Hepatocyte (in vitro differentiated cells): Measurements from ENCODE around the gene RUVBL2. TPM values are rescaled to one million over a fixed set of nuclear protein-coding genes. Genes with fewer than 3 reads are reported as not detected.
A peak's percentile ranks its signal among the peaks of the same experiment; 100 is the strongest.

Experiments used
- DNase-seq: peaks from one replicate; pipeline ENCODE4 v3.0.0-alpha.2; 2016; ENCODE audit warnings: low spot score
- H2AFZ ChIP-seq: fragments of 200-600 bp; sonication (generic); 2 replicates; pipeline ENCODE4 v1.6.0; 2016; ENCODE audit warnings: antibody characterized with exemption, mild to moderate bottlenecking
- H3K27ac ChIP-seq: fragments of 200-600 bp; sonication (generic); 2 replicates; pipeline ENCODE4 v1.5.1; 2016; ENCODE audit warnings: mild to moderate bottlenecking
- H3K27me3 ChIP-seq: fragments of 200-600 bp; sonication (generic); 2 replicates; pipeline ENCODE4 v1.6.1; 2016
- H3K36me3 ChIP-seq: fragments of 200-600 bp; sonication (generic); replicated peaks from 2 replicates; pipeline ENCODE4 v1.5.1; 2016; ENCODE audit warnings: low read depth; ENCODE audit not compliant: insufficient read depth
- H3K4me1 ChIP-seq: fragments of 200-600 bp; sonication (generic); 2 replicates; pipeline ENCODE4 v1.5.1; 2016; ENCODE audit warnings: mild to moderate bottlenecking, moderate library complexity; ENCODE audit not compliant: insufficient read depth
- H3K4me2 ChIP-seq: fragments of 200-600 bp; sonication (generic); 2 replicates; pipeline ENCODE4 v1.6.0; 2016
- H3K4me3 ChIP-seq: fragments of 200-600 bp; sonication (generic); 2 replicates; pipeline ENCODE4 v1.5.1; 2016; ENCODE audit warnings: mild to moderate bottlenecking
- H3K79me2 ChIP-seq: fragments of 200-600 bp; sonication (generic); 2 replicates; pipeline ENCODE4 v1.6.0; 2017; ENCODE audit warnings: mild to moderate bottlenecking
- H3K9me2 ChIP-seq: fragments of 200-600 bp; sonication (generic); replicated peaks from 2 replicates; pipeline ENCODE4 v1.6.0; 2017; ENCODE audit warnings: mild to moderate bottlenecking; ENCODE audit not compliant: insufficient read depth
- H3K9me3 ChIP-seq: fragments of 200-600 bp; sonication (generic); 2 replicates; pipeline ENCODE4 v1.5.1; 2016; ENCODE audit warnings: low read depth, mild to moderate bottlenecking
- H4K20me1 ChIP-seq: fragments of 200-600 bp; sonication (generic); 2 replicates; pipeline ENCODE4 v1.6.0; 2016; ENCODE audit warnings: mild to moderate bottlenecking; ENCODE audit not compliant: insufficient read depth, poor library complexity, severe bottlenecking
- CTCF ChIP-seq: fragments of 200-600 bp; sonication (generic); IDR thresholded peaks from 2 replicates; pipeline ENCODE4 v1.5.1; 2016; ENCODE audit warnings: antibody characterized with exemption, mild to moderate bottlenecking; ENCODE audit not compliant: poor library complexity
- EZH2 ChIP-seq: fragments of 200-600 bp; sonication (generic); IDR thresholded peaks from 2 replicates; pipeline ENCODE4 v1.6.1; 2016; ENCODE audit warnings: antibody characterized with exemption, mild to moderate bottlenecking, borderline replicate concordance
- EZH2phosphoT487 ChIP-seq: fragments of 200-600 bp; sonication (generic); IDR thresholded peaks from one replicate; pipeline ENCODE4 v1.6.1; 2018; ENCODE audit warnings: antibody characterized with exemption, mild to moderate bottlenecking, low read depth, moderate library complexity; ENCODE audit not compliant: unreplicated experiment, severe bottlenecking
- WGBS: methylation state at CpG from one replicate; pipeline ENCODE4 v1.1.6; 2016; ENCODE audit warnings: low lambda C conversion rate; ENCODE audit errors: missing lambda C conversion rate; 5-methylcytosine and 5-hydroxymethylcytosine counted together
- polyA plus RNA-seq: library from polyadenylated mRNA; unstranded; fragments of >200 nt; fragmentation: Nextera tagmentation; extraction: Ambion mirVana; gene quantifications from 2 replicates; pipeline ENCODE4 v1.2.1, GENCODE V29; 2016
- total RNA-seq: library from RNA; depleted of rRNA; stranded (reverse); fragments of >200 nt; gene quantifications from 2 replicates; pipeline ENCODE4 v1.2.3, GENCODE V29; 2014

RUVBL2 gene
- total and polyA plus RNA-seq, 2 experiments from 2014 or later: 72.1 to 84.9 TPM

- peaks cover 21% of the 10 kb centered on the region for H4K20me1 ChIP-seq
- no peaks in the 10 kb centered on the region for H3K27me3 ChIP-seq
- H3K4me1 ChIP-seq: peaks cover 27% of the 10 kb centered on the region
- DNase-seq: peak; percentile 82
- no peak overlapping the region for H2AFZ ChIP-seq
- H3K4me2 ChIP-seq: peak overlapping the region; percentile 82
- H3K9me3 ChIP-seq: no peaks in the 10 kb centered on the region
- H3K9me2 ChIP-seq: no peaks in the 10 kb centered on the region
- TF ChIP-seq EZH2phosphoT487 (no peak), CTCF (no peak), EZH2 (no peak)
- H3K36me3 ChIP-seq: no peaks in the 10 kb centered on the region
- peaks cover 20% of the 10 kb centered on the region for H3K79me2 ChIP-seq
- peak overlapping the region; percentile 12 for H3K4me3 ChIP-seq
- WGBS: 17% methylated on average over 19 of the region's 19 CpGs
- H3K27ac ChIP-seq: peak overlapping the region; percentile 100
Measured at GRCh38 chr19:48964205-48965039, 29.3 kb upstream of the RUVBL2 start.

- Histone ChIP-seq H2AFZ (no peak within 1 kb of the TSS), H3K4me3 (peak within 1 kb of the TSS; percentile 83), H3K4me1 (peaks cover 27% of the 10 kb centered on the region), H3K36me3 (no peaks in the 10 kb centered on the region), H3K4me2 (peak within 1 kb of the TSS; percentile 85), H3K27ac (peak within 1 kb of the TSS; percentile 100), H4K20me1 (peaks cover 21% of the 10 kb centered on the region), H3K9me2 (no peaks in the 10 kb centered on the region), H3K79me2 (peaks cover 20% of the 10 kb centered on the region), H3K9me3 (no peaks in the 10 kb centered on the region), H3K27me3 (no peaks in the 10 kb centered on the region)
- DNase-seq: peak; percentile 97
- TF ChIP-seq CTCF (no peak), EZH2 (no peak), EZH2phosphoT487 (no peak)
- WGBS: under 1% methylated on average over 45 of the region's 52 CpGs
Measured at GRCh38 chr19:48965040-48965805, 28.5 kb upstream of the RUVBL2 start, which contains the start of gene FTL. Gene FTL, plus strand, starts transcription at chr19:48965309. Its CDS starts 199 bp downstream, at chr19:48965508.

- H3K9me3 ChIP-seq: no peaks in the 10 kb centered on the region
- 12% methylated on average over 36 of the region's 36 CpGs for WGBS
- H4K20me1 ChIP-seq: peaks cover 21% of the 10 kb centered on the region
- no peaks in the 10 kb centered on the region for H3K36me3 ChIP-seq
- H3K4me3 ChIP-seq: peak overlapping the region; percentile 83
- H2AFZ ChIP-seq: no peak overlapping the region
- peak overlapping the region; percentile 85 for H3K4me2 ChIP-seq
- no peaks in the 10 kb centered on the region for H3K9me2 ChIP-seq
- peak; percentile 88 for DNase-seq
- H3K27me3 ChIP-seq: no peaks in the 10 kb centered on the region
- H3K79me2 ChIP-seq: peaks cover 20% of the 10 kb centered on the region
- H3K27ac ChIP-seq: peak overlapping the region; percentile 83
- H3K4me1 ChIP-seq: peaks cover 27% of the 10 kb centered on the region
- TF ChIP-seq CTCF: no peak
- no peak for TF ChIP-seq EZH2phosphoT487
- TF ChIP-seq EZH2: no peak
Measured at GRCh38 chr19:48965806-48966540, 27.7 kb upstream of the RUVBL2 start.
